Measurements from ENCODE around the gene MUC13. TPM values are rescaled to one million over a fixed set of nuclear protein-coding genes. Genes with fewer than 3 reads are reported as not detected.

Gene MUC13
- total and polyA plus RNA-seq, 9 of the 15 experiments (the other 6 are each of a cell fraction or from before 2014, with no cell fraction given): 0.09 TPM; not detected in 8

DNA sequence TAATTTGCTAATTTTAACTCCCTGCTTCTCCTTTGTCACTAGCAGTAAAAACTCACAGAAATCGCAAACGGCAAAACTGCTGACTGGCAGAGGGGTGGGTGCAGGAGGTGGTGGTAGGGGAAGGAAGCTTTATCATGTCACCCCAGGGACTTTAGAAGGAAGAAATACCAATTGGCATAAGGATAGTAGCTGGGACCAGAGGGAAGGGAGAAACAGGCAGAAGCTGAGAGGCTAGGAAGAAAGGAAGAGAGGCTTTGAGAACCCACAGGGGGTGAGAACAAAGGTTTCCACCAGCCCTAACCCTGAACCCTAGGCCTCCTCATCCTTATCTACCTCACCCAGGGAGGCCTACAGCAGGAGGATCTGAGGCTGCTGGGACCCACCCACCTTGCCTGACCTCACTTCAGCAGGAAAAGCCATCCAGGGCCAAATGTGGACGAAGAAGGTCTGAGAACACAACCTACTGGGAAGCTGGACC lies 58.1 kb downstream of the MUC13 start (continued):
- TF ChIP-seq MAFK (IDR thresholded peaks at IDR 0.05; ENCODE audit: low read length) (peak; percentile 44; the same call in 1 of the 2 replicates), TAF9B (IDR thresholded peaks at IDR 0.05; ENCODE audit: partially characterized antibody) (no peak), CEBPB (tag; IDR thresholded peaks at IDR 0.05) (no peak), RAD51 (IDR thresholded peaks at IDR 0.05; ENCODE audit: borderline replicate concordance, low read depth) (no peak), POLR2AphosphoS2 (IDR thresholded peaks at IDR 0.05; ENCODE audit: low read length) (no peak), CBFB (CRISPR knock-in tag; IDR thresholded peaks at IDR 0.05) (no peak)
- TF ChIP-seq, protein P1, sequence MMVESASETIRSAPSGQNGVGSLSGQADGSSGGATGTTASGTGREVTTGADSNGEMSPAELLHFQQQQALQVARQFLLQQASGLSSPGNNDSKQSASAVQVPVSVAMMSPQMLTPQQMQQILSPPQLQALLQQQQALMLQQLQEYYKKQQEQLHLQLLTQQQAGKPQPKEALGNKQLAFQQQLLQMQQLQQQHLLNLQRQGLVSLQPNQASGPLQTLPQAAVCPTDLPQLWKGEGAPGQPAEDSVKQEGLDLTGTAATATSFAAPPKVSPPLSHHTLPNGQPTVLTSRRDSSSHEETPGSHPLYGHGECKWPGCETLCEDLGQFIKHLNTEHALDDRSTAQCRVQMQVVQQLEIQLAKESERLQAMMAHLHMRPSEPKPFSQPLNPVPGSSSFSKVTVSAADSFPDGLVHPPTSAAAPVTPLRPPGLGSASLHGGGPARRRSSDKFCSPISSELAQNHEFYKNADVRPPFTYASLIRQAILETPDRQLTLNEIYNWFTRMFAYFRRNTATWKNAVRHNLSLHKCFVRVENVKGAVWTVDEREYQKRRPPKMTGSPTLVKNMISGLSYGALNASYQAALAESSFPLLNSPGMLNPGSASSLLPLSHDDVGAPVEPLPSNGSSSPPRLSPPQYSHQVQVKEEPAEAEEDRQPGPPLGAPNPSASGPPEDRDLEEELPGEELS (CRISPR knock-in tag; IDR thresholded peaks at IDR 0.05; ENCODE audit: borderline replicate concordance): no peak
- TF ChIP-seq, protein P2, sequence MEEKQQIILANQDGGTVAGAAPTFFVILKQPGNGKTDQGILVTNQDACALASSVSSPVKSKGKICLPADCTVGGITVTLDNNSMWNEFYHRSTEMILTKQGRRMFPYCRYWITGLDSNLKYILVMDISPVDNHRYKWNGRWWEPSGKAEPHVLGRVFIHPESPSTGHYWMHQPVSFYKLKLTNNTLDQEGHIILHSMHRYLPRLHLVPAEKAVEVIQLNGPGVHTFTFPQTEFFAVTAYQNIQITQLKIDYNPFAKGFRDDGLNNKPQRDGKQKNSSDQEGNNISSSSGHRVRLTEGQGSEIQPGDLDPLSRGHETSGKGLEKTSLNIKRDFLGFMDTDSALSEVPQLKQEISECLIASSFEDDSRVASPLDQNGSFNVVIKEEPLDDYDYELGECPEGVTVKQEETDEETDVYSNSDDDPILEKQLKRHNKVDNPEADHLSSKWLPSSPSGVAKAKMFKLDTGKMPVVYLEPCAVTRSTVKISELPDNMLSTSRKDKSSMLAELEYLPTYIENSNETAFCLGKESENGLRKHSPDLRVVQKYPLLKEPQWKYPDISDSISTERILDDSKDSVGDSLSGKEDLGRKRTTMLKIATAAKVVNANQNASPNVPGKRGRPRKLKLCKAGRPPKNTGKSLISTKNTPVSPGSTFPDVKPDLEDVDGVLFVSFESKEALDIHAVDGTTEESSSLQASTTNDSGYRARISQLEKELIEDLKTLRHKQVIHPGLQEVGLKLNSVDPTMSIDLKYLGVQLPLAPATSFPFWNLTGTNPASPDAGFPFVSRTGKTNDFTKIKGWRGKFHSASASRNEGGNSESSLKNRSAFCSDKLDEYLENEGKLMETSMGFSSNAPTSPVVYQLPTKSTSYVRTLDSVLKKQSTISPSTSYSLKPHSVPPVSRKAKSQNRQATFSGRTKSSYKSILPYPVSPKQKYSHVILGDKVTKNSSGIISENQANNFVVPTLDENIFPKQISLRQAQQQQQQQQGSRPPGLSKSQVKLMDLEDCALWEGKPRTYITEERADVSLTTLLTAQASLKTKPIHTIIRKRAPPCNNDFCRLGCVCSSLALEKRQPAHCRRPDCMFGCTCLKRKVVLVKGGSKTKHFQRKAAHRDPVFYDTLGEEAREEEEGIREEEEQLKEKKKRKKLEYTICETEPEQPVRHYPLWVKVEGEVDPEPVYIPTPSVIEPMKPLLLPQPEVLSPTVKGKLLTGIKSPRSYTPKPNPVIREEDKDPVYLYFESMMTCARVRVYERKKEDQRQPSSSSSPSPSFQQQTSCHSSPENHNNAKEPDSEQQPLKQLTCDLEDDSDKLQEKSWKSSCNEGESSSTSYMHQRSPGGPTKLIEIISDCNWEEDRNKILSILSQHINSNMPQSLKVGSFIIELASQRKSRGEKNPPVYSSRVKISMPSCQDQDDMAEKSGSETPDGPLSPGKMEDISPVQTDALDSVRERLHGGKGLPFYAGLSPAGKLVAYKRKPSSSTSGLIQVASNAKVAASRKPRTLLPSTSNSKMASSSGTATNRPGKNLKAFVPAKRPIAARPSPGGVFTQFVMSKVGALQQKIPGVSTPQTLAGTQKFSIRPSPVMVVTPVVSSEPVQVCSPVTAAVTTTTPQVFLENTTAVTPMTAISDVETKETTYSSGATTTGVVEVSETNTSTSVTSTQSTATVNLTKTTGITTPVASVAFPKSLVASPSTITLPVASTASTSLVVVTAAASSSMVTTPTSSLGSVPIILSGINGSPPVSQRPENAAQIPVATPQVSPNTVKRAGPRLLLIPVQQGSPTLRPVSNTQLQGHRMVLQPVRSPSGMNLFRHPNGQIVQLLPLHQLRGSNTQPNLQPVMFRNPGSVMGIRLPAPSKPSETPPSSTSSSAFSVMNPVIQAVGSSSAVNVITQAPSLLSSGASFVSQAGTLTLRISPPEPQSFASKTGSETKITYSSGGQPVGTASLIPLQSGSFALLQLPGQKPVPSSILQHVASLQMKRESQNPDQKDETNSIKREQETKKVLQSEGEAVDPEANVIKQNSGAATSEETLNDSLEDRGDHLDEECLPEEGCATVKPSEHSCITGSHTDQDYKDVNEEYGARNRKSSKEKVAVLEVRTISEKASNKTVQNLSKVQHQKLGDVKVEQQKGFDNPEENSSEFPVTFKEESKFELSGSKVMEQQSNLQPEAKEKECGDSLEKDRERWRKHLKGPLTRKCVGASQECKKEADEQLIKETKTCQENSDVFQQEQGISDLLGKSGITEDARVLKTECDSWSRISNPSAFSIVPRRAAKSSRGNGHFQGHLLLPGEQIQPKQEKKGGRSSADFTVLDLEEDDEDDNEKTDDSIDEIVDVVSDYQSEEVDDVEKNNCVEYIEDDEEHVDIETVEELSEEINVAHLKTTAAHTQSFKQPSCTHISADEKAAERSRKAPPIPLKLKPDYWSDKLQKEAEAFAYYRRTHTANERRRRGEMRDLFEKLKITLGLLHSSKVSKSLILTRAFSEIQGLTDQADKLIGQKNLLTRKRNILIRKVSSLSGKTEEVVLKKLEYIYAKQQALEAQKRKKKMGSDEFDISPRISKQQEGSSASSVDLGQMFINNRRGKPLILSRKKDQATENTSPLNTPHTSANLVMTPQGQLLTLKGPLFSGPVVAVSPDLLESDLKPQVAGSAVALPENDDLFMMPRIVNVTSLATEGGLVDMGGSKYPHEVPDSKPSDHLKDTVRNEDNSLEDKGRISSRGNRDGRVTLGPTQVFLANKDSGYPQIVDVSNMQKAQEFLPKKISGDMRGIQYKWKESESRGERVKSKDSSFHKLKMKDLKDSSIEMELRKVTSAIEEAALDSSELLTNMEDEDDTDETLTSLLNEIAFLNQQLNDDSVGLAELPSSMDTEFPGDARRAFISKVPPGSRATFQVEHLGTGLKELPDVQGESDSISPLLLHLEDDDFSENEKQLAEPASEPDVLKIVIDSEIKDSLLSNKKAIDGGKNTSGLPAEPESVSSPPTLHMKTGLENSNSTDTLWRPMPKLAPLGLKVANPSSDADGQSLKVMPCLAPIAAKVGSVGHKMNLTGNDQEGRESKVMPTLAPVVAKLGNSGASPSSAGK (IDR thresholded peaks at IDR 0.05): peak; percentile 50; the same call in 1 of the 2 replicates

All from K562 (cell line).